ENCODE data around the gene CASP12.
"Not testable (repeated sequence)": the region's sequence is repeated elsewhere in the genome, so short reads cannot be mapped to it uniquely, and the experiment has no call there.

The CASP12 gene

GRCh38 chr11:104897891-104898684 lies at the start of gene CASP12:
CASP12 (minus strand) TSS chr11:104898460.
- DNase-seq, result no peak

GRCh38 chr11:104946907-104947306 lies 48.6 kb upstream of the CASP12 start:
- no peak for DNase-seq

- no peak for DNase-seq
Measured at GRCh38 chr11:104944076-104944475, 45.8 kb upstream of the CASP12 start.

GRCh38 chr11:104943561-104943960 lies 45.3 kb upstream of the CASP12 start:
- DNase-seq, result no peak

- DNase-seq, result no peak
Measured at GRCh38 chr11:104934594-104934993, 36.3 kb upstream of the CASP12 start.

GRCh38 chr11:104934073-104934472 lies 35.8 kb upstream of the CASP12 start:
- DNase-seq, result not testable (repeated sequence)

GRCh38 chr11:104928811-104929210 lies 30.6 kb upstream of the CASP12 start:
- no peak for DNase-seq

GRCh38 chr11:104926771-104927611 lies 28.7 kb upstream of the CASP12 start:
- DNase-seq, result no peak

GRCh38 chr11:104925850-104926249 lies 27.6 kb upstream of the CASP12 start:
- no peak for DNase-seq

GRCh38 chr11:104918113-104918824 lies 20.0 kb upstream of the CASP12 start:
- no peak for DNase-seq

GRCh38 chr11:104917271-104918112 lies 19.2 kb upstream of the CASP12 start:
- DNase-seq, result no peak

GRCh38 chr11:104916442-104916841 lies 18.2 kb upstream of the CASP12 start:
- no peak for DNase-seq

- no peak for DNase-seq
Measured at GRCh38 chr11:104912102-104912501, 13.8 kb upstream of the CASP12 start.

GRCh38 chr11:104908186-104908531 lies 9.9 kb upstream of the CASP12 start:
- DNase-seq, result no peak

GRCh38 chr11:104907521-104908185 lies 9.4 kb upstream of the CASP12 start:
- no peak for DNase-seq

- DNase-seq, result no peak
Measured at GRCh38 chr11:104905271-104905670, 7.0 kb upstream of the CASP12 start.

GRCh38 chr11:104899226-104899625 lies 966 bp upstream of the CASP12 start:
- DNase-seq, result no peak

GRCh38 chr11:104898685-104899013 lies 389 bp upstream of the CASP12 start:
- DNase-seq, result no peak

GRCh38 chr11:104895634-104896033 lies 2.6 kb downstream of the CASP12 start:
- no peak for DNase-seq

- no peak for DNase-seq
Measured at GRCh38 chr11:104893876-104894275, 4.4 kb downstream of the CASP12 start.

GRCh38 chr11:104892723-104893511 lies 5.3 kb downstream of the CASP12 start:
- no peak for DNase-seq
